K562 (cell line): ENCODE data around the gene PKD1. TPM values are rescaled to one million over a fixed set of nuclear protein-coding genes. Genes with fewer than 3 reads are reported as not detected.

ENCODE experiments used
- CLOCK ChIP-seq: fragments of 250-450 bp; sonication (Bioruptor Pico); IDR thresholded peaks from 2 replicates; pipeline ENCODE4 v1.4.0; 2020; ENCODE audit warnings: mild to moderate bottlenecking, moderate library complexity, borderline replicate concordance
- DDX20 ChIP-seq: fragments of 450-650 bp; IDR thresholded peaks from 2 replicates; pipeline ENCODE4 v1.6.1; 2016; ENCODE audit warnings: missing genetic modification characterization, low read depth, mild to moderate bottlenecking, missing compliant biosample characterization, moderate library complexity
- GTF2A2 ChIP-seq: IDR thresholded peaks from 2 replicates; pipeline ENCODE4 v1.6.1; 2016; ENCODE audit warnings: mild to moderate bottlenecking, missing genetic modification characterization, missing compliant biosample characterization
- POLR3G ChIP-seq: IDR thresholded peaks from 2 replicates; pipeline ENCODE4 v1.6.1; 2011; ENCODE audit not compliant: insufficient read length, insufficient replicate concordance; ENCODE audit errors: extremely low read depth
- RUNX1 ChIP-seq: sonication (generic); IDR thresholded peaks from 2 replicates; pipeline ENCODE4 v1.6.1; 2016; ENCODE audit warnings: antibody characterized with exemption, low read depth
- SREBF2 ChIP-seq: sonication (generic); formaldehyde crosslinking; IDR thresholded peaks from 2 replicates; pipeline ENCODE4 v1.4.0; 2020; ENCODE audit warnings: mild to moderate bottlenecking, missing genetic modification reagents
- TRIM25 ChIP-seq: fragments of 450-650 bp; IDR thresholded peaks from 2 replicates; pipeline ENCODE4 v1.7.0; 2016; ENCODE audit warnings: borderline replicate concordance
- ZFP1 ChIP-seq: fragments of 450-650 bp; formaldehyde crosslinking; IDR thresholded peaks from 2 replicates; pipeline ENCODE4 v1.4.0; 2020; ENCODE audit warnings: mild to moderate bottlenecking, mixed read lengths
- ZFX ChIP-seq: sonication (generic); formaldehyde crosslinking; IDR thresholded peaks from 2 replicates; pipeline ENCODE4 v1.8.0; 2022; ENCODE audit warnings: mild to moderate bottlenecking, missing genetic modification reagents, moderate library complexity
- ZHX1 ChIP-seq: fragments of 150-350 bp; conservative IDR thresholded peaks from 2 replicates; pipeline ENCODE4 v1.6.1; 2014; ENCODE audit warnings: low read length
- ZKSCAN8 ChIP-seq: fragments of 200-800 bp; sonication (Bioruptor generic); IDR thresholded peaks from 2 replicates; pipeline ENCODE4 v1.6.1; 2016; ENCODE audit warnings: missing genetic modification characterization, missing compliant biosample characterization
- ZMIZ1 ChIP-seq, 2 experiments: fragments of 150-350 bp in 1 of 2; IDR thresholded peaks; 2 replicates each; pipeline ENCODE4 v1.6.1; 2012 to 2016; ENCODE audit warnings: low read depth in 2 of 2, low read length in 2 of 2, mild to moderate bottlenecking in 1 of 2, moderate library complexity in 1 of 2
- ZNF175 ChIP-seq: fragments of 200-800 bp; sonication (Bioruptor generic); IDR thresholded peaks from 2 replicates; pipeline ENCODE4 v1.6.1; 2016; ENCODE audit warnings: low read depth, mild to moderate bottlenecking, missing genetic modification characterization, missing compliant biosample characterization
- ZNF436 ChIP-seq: fragments of 250-450, 450-650 bp; sonication (Bioruptor Pico); formaldehyde crosslinking; IDR thresholded peaks from 2 replicates; pipeline ENCODE4 v1.7.0; 2020; ENCODE audit warnings: mild to moderate bottlenecking
- ZNF699 ChIP-seq: fragments of 250-450 bp; sonication (Bioruptor Pico); IDR thresholded peaks from 2 replicates; pipeline ENCODE4 v1.8.0; 2021; ENCODE audit warnings: mild to moderate bottlenecking, moderate library complexity; ENCODE audit not compliant: insufficient replicate concordance
- polyA plus RNA-seq, 8 experiments: library from polyadenylated mRNA; depleted of rRNA in 4 of 8; stranded (reverse) in 5 of 8; unstranded in 3 of 8; fragments of >200 nt; fragmentation: Nextera tagmentation in 2 of 8; fragmentation: Illumina TruSeq in 1 of 8; extraction: Ambion mirVana in 2 of 8; extraction: Trizol in 1 of 8; gene quantifications; 2 replicates each; pipeline versions ENCODE4 v1.2.1 to v1.2.3, GENCODE V29; 2011 to 2014; ENCODE audit warnings: inconsistent platforms in 1 of 8, missing spikeins in 1 of 8
- total RNA-seq, 7 experiments: library from RNA; depleted of rRNA in 6 of 7; stranded (reverse); fragments of >200 nt in 6 of 7; fragmentation: Illumina TruSeq in 2 of 7; extraction: Trizol in 2 of 7; gene quantifications; 2 replicates each; pipeline versions ENCODE4 v1.2.1 to v1.2.3, GENCODE V29; 2011 to 2021; ENCODE audit warnings: low replicate concordance in 1 of 7

Gene PKD1
- total and polyA plus RNA-seq, 9 of the 15 experiments (the other 6 are each of a cell fraction or from before 2014, with no cell fraction given): 0.23 to 93.5 (median 12.6) TPM

GRCh38 chr16:2152695-2153506 lies 17.2 kb upstream of the PKD1 start (continued):
- TF ChIP-seq GTF2A2 (tag) (no peak), ZHX1 (no peak), RUNX1 (no peak), ZFP1 (CRISPR knock-in tag) (no peak), ZMIZ1 (IDR thresholded peaks at IDR 0.05; ENCODE audit: low read depth in 2 of 2, low read length in 2 of 2) (no peak), SREBF2 (CRISPR knock-in tag) (no peak), ZKSCAN8 (CRISPR knock-in tag) (no peak), ZFX (CRISPR knock-in tag) (peak; percentile 39; the same call in 1 of the 2 replicates), CLOCK (no peak), DDX20 (tag) (no peak), TRIM25 (no peak), POLR3G (no peak), ZNF436 (no peak), ZNF175 (CRISPR knock-in tag) (no peak), ZNF699 (CRISPR knock-in tag) (no peak)
